HFFc6 (cell line): ENCODE measurements around the gene SPDEF. TPM values are rescaled to one million over a fixed set of nuclear protein-coding genes. Genes with fewer than 3 reads are reported as not detected.
A peak's percentile ranks its signal among the peaks of the same experiment; 100 is the strongest.

Source experiments
- DNase-seq: peaks from one replicate; pipeline ENCODE4 v3.0.0-alpha.2; 2018
- H3K27ac Mint-ChIP-seq: 2 replicates; pipeline ENCODE4 v1.8.0; 2020; ENCODE audit warnings: mild to moderate bottlenecking, mixed read lengths
- H3K27me3 Mint-ChIP-seq: 2 replicates; pipeline ENCODE4 v1.8.0; 2021; ENCODE audit warnings: mild to moderate bottlenecking, moderate library complexity, mixed read lengths; ENCODE audit not compliant: insufficient read depth
- H3K36me3 Mint-ChIP-seq: 2 replicates; pipeline ENCODE4 v1.8.0; 2021; ENCODE audit warnings: low read depth, mixed read lengths
- H3K4me1 Mint-ChIP-seq: 2 replicates; pipeline ENCODE4 v1.8.0; 2020; ENCODE audit warnings: low read depth, mixed read lengths
- H3K4me3 Mint-ChIP-seq: 2 replicates; pipeline ENCODE4 v1.8.0; 2020; ENCODE audit warnings: mild to moderate bottlenecking, moderate library complexity, mixed read lengths
- H3K9me3 Mint-ChIP-seq: 2 replicates; pipeline ENCODE4 v1.8.0; 2020; ENCODE audit warnings: mild to moderate bottlenecking, mixed read lengths
- total RNA-seq, 6 experiments: library from RNA; stranded (reverse); fragmentation: NEBNext Ultra II Directional; extraction: Animal tissue kit (Norgen Biotek cat#: 25700); gene quantifications; 2 replicates in 1 of 6; 3 replicates in 5 of 6; pipeline ENCODE4 v1.2.3, GENCODE V29; 2021
- TF ChIP-seq, protein P1 (sequence below): fragments of 200-600 bp; sonication (generic); IDR thresholded peaks from 2 replicates; pipeline ENCODE4 v1.5.0; 2021; ENCODE audit warnings: antibody characterized with exemption, mild to moderate bottlenecking

SPDEF gene
- total RNA-seq, 6 experiments from 2014 or later = not detected

DNA sequence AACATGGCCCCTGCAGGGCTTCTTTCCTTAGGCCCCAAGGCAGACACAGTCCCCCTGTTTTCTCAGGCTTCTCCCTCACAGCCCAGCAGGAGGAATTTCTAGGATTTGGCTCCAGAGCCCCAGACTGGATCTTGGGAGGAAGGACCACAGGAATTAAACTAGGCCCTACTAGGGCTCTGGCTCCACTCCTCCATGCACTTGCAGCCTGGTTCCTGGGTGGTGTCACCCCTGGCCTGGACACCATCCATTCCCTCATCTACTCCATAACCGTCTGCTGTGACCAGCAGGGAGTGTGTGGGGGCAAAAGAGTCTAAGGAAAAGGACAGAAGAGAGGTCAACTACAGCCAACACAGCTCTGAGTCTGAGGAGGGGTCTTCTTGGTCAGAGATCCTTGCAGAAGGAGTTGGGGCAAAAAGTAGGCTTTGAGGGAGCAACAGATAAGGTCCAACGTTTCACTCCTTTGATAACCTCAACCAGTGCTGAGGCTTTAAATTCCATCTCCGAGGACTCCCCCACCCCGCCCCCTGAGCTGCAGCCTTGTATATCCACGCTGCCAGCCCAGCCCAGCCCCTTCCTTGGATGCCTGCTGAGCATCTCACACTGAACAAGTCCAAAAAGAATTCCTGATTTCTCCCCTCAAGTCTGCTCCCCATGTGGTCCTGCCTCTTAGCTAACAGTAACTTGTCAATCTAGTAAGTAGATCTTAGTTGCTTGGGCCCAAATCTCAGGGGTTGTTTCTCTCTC, 27.9 kb upstream of the SPDEF start:
- H3K27ac Mint-ChIP-seq = no peak overlapping the region
- DNase-seq = no peak
- TF ChIP-seq, protein P1, sequence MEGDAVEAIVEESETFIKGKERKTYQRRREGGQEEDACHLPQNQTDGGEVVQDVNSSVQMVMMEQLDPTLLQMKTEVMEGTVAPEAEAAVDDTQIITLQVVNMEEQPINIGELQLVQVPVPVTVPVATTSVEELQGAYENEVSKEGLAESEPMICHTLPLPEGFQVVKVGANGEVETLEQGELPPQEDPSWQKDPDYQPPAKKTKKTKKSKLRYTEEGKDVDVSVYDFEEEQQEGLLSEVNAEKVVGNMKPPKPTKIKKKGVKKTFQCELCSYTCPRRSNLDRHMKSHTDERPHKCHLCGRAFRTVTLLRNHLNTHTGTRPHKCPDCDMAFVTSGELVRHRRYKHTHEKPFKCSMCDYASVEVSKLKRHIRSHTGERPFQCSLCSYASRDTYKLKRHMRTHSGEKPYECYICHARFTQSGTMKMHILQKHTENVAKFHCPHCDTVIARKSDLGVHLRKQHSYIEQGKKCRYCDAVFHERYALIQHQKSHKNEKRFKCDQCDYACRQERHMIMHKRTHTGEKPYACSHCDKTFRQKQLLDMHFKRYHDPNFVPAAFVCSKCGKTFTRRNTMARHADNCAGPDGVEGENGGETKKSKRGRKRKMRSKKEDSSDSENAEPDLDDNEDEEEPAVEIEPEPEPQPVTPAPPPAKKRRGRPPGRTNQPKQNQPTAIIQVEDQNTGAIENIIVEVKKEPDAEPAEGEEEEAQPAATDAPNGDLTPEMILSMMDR = no peak
- H3K36me3 Mint-ChIP-seq = no peaks in the 10 kb centered on the region
- H3K27me3 Mint-ChIP-seq = peaks cover 4% of the 10 kb centered on the region
- H3K4me1 Mint-ChIP-seq = peaks cover 12% of the 10 kb centered on the region; the same call in 1 of the 2 replicates
- no peak overlapping the region for H3K4me3 Mint-ChIP-seq
- H3K9me3 Mint-ChIP-seq = no peaks in the 10 kb centered on the region

DNA sequence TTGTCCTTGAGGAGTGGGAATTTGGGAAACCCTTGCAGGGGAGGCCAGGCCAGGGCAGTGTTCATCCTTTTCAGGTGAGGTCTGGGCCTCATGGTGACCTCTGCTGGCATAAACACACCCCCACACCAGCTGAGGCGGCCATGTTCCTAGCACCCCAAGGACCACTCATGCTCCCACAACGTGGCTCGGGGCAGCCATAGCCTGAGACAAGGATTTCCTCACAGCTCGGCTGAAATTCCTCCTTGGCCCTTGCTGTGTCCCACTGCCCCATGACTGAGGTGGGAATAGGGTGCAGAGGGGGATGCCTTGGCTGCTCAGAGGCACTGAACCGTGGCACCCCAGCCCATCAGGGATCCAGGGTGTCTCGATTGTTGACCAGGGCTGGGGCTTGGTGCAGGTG, 27.3 kb upstream of the SPDEF start:
- Mint-ChIP-seq H3K27me3 (peaks cover 4% of the 10 kb centered on the region), H3K27ac (no peak overlapping the region), H3K36me3 (no peaks in the 10 kb centered on the region), H3K9me3 (no peaks in the 10 kb centered on the region), H3K4me1 (peaks cover 12% of the 10 kb centered on the region; the same call in 1 of the 2 replicates), H3K4me3 (no peak overlapping the region)
- no peak for DNase-seq
- TF ChIP-seq, protein P1 = peak; percentile 71

DNA sequence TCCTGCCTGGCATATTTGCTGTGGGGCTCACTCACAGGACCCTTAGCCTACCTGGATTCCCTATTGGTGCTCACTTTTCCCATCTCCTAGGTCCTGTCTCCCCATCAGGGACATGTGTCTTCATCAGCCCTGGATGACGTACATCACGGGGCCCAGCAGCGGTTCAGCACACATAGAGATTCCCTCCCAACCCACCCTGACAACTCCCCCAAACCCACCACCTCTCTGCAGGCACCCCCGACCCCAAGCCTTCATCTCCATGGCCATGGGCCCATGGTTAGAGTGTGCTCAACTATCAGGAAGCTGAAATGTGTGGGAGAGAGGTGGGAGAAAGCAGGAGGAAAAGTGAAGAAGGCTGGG, 25.4 kb upstream of the SPDEF start:
- TF ChIP-seq, protein P1 = no peak
- no peak for DNase-seq
- Mint-ChIP-seq H3K9me3 (no peaks in the 10 kb centered on the region), H3K27me3 (no peaks in the 10 kb centered on the region; the same call in 1 of the 2 replicates), H3K4me1 (peaks cover 12% of the 10 kb centered on the region; the same call in 1 of the 2 replicates), H3K4me3 (no peak overlapping the region), H3K27ac (no peak overlapping the region), H3K36me3 (no peaks in the 10 kb centered on the region)

DNA sequence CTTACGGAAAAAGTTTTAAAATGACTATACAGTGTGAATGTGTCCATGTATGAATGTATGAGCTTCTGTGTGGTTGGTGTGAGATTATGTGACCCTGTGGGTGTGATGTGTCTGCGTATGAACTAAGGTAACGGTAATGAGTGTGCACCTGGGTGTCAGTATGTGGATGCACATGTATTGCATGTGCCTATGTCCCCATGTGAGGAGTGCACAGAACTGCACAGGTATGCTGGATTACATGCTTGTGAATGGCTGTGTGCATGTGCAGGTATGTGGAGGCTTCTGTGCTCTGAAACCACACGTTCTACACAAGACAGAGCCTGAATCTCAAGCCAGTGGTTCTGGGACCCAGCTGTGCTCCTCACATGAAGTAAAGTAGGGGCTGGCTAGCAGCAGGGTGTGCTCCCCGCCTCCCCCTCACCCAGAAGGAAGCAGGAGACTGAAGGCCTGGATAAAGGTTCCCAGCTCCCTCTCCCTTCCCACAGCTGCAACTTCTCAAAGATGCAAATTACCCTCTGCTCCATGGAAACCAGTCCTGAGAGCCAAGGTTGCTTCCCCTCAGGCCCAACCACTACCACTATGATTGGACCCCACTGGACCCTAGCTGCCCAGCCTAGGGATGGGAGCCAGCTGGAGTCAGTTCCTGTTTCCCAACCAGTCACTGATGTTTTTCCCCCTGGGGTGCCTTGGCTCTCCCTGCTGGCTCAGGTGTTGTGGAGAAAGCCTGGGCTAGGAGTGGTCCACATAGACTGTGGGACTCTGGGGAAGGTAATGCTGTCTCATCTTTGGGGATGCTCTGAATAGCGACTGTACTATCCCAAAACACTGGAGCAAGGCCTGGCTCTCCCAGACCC, 24.8 kb upstream of the SPDEF start:
- H3K27ac Mint-ChIP-seq = no peak overlapping the region
- no peaks in the 10 kb centered on the region for H3K36me3 Mint-ChIP-seq
- H3K4me1 Mint-ChIP-seq = peaks cover 9% of the 10 kb centered on the region; the same call in 1 of the 2 replicates

DNA sequence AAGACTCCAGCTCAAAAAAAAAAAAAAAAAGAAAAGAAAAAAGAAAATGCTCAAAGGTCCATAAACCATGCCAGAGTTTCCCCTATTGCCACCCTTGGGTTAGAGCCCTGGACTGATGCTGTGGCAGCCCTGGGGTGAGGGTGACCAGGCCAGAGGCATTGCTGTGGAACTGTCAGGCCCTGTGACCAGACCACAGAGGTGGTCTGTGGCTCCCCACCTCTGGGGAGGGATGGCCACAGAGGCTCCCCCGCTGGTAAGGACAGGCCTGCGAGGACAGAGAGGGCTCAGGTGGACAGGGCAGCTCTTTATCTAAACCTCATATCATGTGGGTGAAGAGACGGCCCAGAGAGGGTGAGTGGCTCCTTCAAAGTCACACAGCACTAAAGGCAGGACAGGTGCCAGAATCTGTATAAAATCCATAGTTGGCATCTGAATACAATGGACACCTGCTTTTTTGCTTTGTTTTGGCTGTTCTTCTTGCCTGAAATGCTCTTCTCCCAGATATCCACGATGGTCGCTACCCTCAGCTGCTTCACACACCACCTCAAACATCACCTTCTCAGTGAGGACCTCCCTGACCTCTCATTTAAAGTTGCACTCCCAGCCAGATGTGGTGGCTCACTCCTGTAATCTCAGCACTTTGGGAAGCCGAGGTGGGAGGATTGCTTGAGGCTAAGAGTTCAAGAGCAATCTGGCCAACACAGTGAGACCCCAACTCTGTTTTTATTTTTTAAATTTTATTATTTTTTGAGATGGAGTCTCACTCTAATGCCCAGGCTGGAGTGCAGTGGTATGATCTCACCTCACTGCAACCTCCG, 22.5 kb upstream of the SPDEF start:
- no peak overlapping the region for H3K27ac Mint-ChIP-seq
- peaks cover 2% of the 10 kb centered on the region; the same call in 1 of the 2 replicates for H3K27me3 Mint-ChIP-seq
- DNase-seq = no peak
- no peaks in the 10 kb centered on the region for H3K9me3 Mint-ChIP-seq
- TF ChIP-seq, protein P1 = no peak
- H3K4me3 Mint-ChIP-seq = no peak overlapping the region
- no peaks in the 10 kb centered on the region for H3K4me1 Mint-ChIP-seq
- H3K36me3 Mint-ChIP-seq = no peaks in the 10 kb centered on the region

More for the DNA sequence above, 24.8 kb upstream of the SPDEF start:
- Mint-ChIP-seq H3K4me3 (no peak overlapping the region), H3K27me3 (peaks cover 2% of the 10 kb centered on the region; the same call in 1 of the 2 replicates), H3K9me3 (no peaks in the 10 kb centered on the region)
- TF ChIP-seq, protein P1 = no peak
- no peak for DNase-seq
